ENCODE results near the gene IGFBP3.
A peak's percentile ranks its signal among the peaks of the same experiment; 100 is the strongest.
"Not testable (repeated sequence)": the region's sequence is repeated elsewhere in the genome, so short reads cannot be mapped to it uniquely, and the experiment has no call there.

Gene IGFBP3

GRCh38 chr7:45920502-45921380 lies at the start of gene IGFBP3:
TSS of gene IGFBP3 (minus strand) at chr7:45921272. CDS start at chr7:45921140, 132 bp downstream.
- DNase-seq = no peak

- no peak for DNase-seq
These were observed 49.4 kb upstream of the IGFBP3 start for GRCh38 chr7:45970454-45970853.

- DNase-seq = no peak
These were observed 48.9 kb upstream of the IGFBP3 start for GRCh38 chr7:45969940-45970339.

DNA sequence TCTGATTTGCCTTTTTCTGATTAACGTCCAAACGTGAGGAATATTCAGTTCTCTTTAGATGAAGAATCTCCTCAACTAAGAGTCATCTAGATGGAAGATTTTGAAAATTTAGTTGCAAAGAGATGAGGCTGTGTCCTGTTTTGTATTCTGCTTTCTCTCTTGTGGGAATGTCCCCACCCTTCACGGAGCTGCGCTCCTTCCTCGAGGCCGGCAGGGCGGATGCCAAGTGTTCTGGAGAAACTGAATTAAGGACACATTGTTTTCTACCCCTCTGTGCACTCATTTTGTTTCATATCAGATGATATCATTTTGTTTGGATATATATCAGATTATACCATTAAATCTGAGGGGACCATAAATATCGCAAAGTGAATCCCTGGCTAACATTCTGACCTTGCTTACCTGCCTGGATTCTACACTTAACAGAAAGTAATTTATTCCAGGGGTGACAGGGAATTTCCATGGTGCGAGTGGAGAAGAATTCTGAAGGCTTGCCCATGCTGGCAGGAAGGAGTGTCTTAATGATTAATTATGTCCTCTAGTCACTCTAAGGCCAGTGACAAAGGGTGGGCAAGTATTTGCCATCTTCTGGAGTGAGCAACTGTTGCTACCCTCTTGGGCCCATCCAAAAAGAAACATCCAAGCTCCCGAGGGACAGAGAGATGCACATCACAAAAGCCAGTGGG lies 47.9 kb upstream of the IGFBP3 start:
- no peak for DNase-seq

GRCh38 chr7:45968312-45968711 lies 47.2 kb upstream of the IGFBP3 start:
- DNase-seq = no peak

GRCh38 chr7:45967591-45968157 lies 46.6 kb upstream of the IGFBP3 start:
- DNase-seq = no peak

DNA sequence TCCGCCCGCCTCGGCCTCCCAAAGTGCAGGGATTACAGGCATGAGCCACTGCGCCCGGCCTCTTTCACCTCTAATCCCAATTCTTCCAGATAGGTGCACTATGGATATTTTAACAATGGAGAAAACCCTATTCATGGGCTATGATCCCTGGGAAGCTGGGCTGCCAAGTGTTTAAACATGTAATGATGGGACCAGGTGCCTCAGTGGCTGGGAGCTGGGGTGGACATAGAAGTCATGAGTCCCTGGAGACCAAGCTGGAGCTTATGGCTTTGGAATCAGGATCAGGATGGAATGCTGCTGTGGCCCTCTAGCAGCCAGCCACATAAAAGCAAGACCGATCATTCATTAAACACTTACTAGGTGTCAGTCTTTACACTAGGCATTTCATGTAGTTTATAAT lies 41.8 kb upstream of the IGFBP3 start:
- DNase-seq = no peak

GRCh38 chr7:45957721-45958120 lies 36.6 kb upstream of the IGFBP3 start:
- no peak for DNase-seq

GRCh38 chr7:45955286-45955685 lies 34.2 kb upstream of the IGFBP3 start:
- DNase-seq = no peak

DNA sequence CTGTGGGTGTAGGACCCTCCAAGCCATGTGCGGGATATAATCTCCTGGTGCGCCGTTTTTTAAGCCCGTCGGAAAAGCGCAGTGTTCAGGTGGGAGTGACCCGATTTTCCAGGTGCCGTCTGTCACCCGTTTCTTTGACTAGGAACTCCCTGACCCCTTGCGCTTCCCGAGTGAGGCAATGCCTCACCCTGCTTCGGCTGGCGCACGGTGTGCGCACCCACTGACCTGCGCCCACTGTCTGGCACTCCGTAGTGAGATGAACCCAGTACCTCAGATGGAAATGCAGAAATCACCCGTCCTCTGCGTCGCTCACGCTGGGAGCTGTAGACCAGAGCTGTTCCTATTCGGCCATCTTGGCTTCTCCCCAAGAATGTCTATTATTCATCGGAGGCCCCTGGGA lies 32.0 kb upstream of the IGFBP3 start:
- not testable (repeated sequence) for DNase-seq

GRCh38 chr7:45944058-45944457 lies 23.0 kb upstream of the IGFBP3 start:
- DNase-seq = no peak

- no peak for DNase-seq
These were observed 19.9 kb upstream of the IGFBP3 start for GRCh38 chr7:45940939-45941338.

DNA sequence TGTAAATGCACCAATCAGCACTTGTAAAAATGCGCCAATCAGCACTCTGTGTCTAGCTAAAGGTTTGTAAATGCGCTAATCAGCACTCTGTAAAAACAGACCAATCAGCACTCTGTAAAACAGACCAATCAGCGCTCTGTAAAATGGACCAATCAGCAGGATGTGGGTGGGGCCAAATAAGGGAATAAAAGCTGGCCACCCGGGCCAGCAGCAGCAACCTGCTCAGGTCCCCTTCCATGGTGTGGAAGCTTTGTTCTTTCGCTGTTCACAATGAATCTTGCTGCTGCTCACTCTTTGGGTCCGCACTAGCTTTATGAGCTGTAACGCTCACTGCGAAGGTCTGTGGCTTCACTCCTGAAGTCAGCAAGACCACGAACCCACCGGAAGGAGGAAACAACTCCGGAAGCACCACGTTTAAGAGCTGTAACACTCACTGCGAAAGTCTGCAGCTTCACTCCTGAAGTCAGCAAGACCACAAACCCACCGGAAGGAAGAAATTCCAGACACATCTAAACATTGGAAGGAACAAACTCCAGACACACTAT lies 19.2 kb upstream of the IGFBP3 start:
- DNase-seq = peak in 1 of 2 experiments; percentile 13

- no peak for DNase-seq
These were observed 18.5 kb upstream of the IGFBP3 start for GRCh38 chr7:45939574-45939973.

DNA sequence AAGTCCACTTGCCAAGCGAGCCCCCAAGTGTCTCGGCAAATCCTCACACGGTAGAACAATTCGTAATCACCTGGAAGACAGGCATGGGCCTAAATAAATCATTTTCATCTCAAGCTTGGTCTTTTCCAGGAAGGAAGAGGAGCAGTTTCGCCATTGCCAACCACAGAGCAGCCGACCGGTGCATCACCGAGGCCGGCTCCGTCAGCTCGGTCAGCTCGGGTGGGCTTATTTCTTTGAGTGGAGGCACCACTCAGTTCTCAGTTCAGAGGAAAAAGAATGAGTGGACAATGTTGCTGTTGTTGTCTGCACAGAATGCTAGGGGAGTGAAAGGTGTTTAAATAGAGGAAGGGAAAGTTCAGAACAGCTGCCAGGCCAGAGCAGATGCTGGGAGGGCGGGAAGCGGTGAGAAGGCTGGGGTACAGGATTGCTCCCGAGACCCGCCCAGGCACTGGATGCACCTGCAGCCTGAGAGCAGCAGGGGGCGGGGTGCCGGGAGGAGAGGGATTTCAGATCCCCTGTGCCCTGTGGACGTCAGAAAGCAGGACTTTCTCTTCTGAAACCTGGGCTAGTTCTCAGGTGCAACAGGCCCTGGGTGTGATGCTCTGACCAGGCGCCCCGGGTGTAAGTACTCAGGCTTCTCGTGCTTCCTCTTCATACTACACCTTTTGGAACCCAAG lies 17.7 kb upstream of the IGFBP3 start:
- no peak for DNase-seq

GRCh38 chr7:45937862-45938261 lies 16.8 kb upstream of the IGFBP3 start:
- DNase-seq = no peak

GRCh38 chr7:45937301-45937700 lies 16.2 kb upstream of the IGFBP3 start:
- DNase-seq = no peak

GRCh38 chr7:45930967-45931366 lies 9.9 kb upstream of the IGFBP3 start:
- no peak for DNase-seq

- no peak for DNase-seq
These were observed 6.6 kb upstream of the IGFBP3 start for GRCh38 chr7:45927721-45928120.

- DNase-seq = no peak
These were observed 3.2 kb upstream of the IGFBP3 start for GRCh38 chr7:45924283-45924682.

DNA sequence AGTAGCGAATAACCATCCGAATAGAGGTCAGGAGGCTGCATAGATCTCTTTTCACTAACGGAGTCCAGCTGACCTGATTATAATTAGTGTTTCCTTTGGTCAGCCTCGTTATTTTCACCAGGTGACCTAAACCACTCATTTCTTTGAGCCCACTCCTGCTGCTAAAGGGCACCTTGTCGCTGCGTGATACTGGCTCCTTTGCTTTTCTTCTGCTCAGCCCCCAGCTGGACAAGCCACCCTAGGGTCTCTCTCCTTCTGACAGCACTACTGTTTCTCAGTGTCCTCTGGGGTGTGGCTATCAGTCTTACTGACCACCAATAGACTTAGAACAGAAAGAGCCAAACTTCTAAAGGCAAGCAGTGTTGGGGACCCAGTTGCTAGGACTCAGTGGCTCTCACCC lies 2.7 kb upstream of the IGFBP3 start:
- DNase-seq = no peak

GRCh38 chr7:45923290-45923689 lies 2.2 kb upstream of the IGFBP3 start:
- peak in 1 of 2 experiments; percentile 42 for DNase-seq

DNA sequence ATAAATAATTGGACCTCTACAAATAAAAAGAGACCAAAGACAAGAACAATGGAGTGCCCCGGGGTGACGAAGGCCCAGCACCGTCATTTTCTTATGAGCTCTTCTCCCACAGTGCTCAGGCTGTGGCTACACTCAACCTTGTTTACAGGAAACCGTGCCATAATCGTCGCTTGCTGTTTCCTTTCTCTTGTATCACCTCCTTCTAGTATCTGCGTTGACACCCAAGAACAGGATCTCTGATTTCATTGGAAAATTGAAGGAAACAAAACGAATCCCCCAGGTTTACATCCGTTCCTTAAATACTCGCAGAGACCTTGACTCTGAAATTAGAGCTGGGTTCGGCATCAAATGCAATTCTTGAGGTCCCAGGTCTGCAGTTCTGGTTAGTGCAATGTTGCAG lies 1.7 kb upstream of the IGFBP3 start:
- DNase-seq = no peak
